GM18499 (cell line): ENCODE data around the gene CCDC24.

Source experiments
- ATAC-seq: cut with Tn5 transposase; IDR thresholded peaks from one replicate; pipeline ENCODE4 v1.9.1; 2021; ENCODE audit warnings: moderate number of reproducible peaks; ENCODE audit not compliant: insufficient read depth, unreplicated experiment

CCDC24 gene

GRCh38 chr1:43962324-43962723 lies 29.1 kb upstream of the CCDC24 start:
- ATAC-seq = no peak

- no peak for ATAC-seq
Observed at GRCh38 chr1:43963006-43963405, 28.4 kb upstream of the CCDC24 start.

- ATAC-seq = no peak
Observed at GRCh38 chr1:43963890-43964289, 27.5 kb upstream of the CCDC24 start.

- no peak for ATAC-seq
Observed at GRCh38 chr1:43965316-43965715, 26.1 kb upstream of the CCDC24 start.

- ATAC-seq = no peak
Observed at GRCh38 chr1:43968348-43968948, 23.0 kb upstream of the CCDC24 start.

GRCh38 chr1:43969416-43969745 lies 22.0 kb upstream of the CCDC24 start:
- ATAC-seq = no peak

GRCh38 chr1:43969746-43970466 lies 21.5 kb upstream of the CCDC24 start, which contains the start of gene DPH2:
Gene DPH2, plus strand, starts transcription at chr1:43970010. Its CDS starts 166 bp downstream, at chr1:43970176.
- ATAC-seq = peak; percentile 69

- ATAC-seq = no peak
Observed at GRCh38 chr1:43970502-43970901, 20.9 kb upstream of the CCDC24 start.

GRCh38 chr1:43970911-43971310 lies 20.5 kb upstream of the CCDC24 start:
- ATAC-seq = no peak

GRCh38 chr1:43971336-43971980 lies 19.9 kb upstream of the CCDC24 start:
- ATAC-seq = no peak

- peak; percentile 5 for ATAC-seq
Observed at GRCh38 chr1:43973981-43974442, 17.4 kb upstream of the CCDC24 start.

- ATAC-seq = peak; percentile 43
Observed at GRCh38 chr1:43974443-43975248, 16.8 kb upstream of the CCDC24 start, which contains the start of gene ATP6V0B. Gene ATP6V0B, plus strand, starts transcription at chr1:43974960. Its CDS starts 81 bp downstream, at chr1:43975041.

GRCh38 chr1:43975249-43975961 lies 16.0 kb upstream of the CCDC24 start:
- no peak for ATAC-seq

- no peak for ATAC-seq
Observed at GRCh38 chr1:43976045-43976444, 15.4 kb upstream of the CCDC24 start.

GRCh38 chr1:43976890-43977289 lies 14.5 kb upstream of the CCDC24 start:
- ATAC-seq = no peak

GRCh38 chr1:43977376-43978263 lies 13.8 kb upstream of the CCDC24 start:
- ATAC-seq = no peak

GRCh38 chr1:43978264-43978550 lies 13.2 kb upstream of the CCDC24 start:
- no peak for ATAC-seq

GRCh38 chr1:43978551-43979260 lies 12.7 kb upstream of the CCDC24 start, which contains the start of gene B4GALT2:
Gene B4GALT2, plus strand, starts transcription at chr1:43979210. Its CDS starts 1,951 bp downstream, at chr1:43981161.
- ATAC-seq = no peak

- no peak for ATAC-seq
Observed at GRCh38 chr1:43979261-43979527, 12.2 kb upstream of the CCDC24 start.
